Fibroblast of the aortic adventitia (primary cell): ENCODE data around the gene HCFC1R1. TPM values are rescaled to one million over a fixed set of nuclear protein-coding genes. Genes with fewer than 3 reads are reported as not detected.

Source experiments
- DNase-seq: peaks from one replicate; pipeline ENCODE4 v3.0.0-alpha.2; 2010; ENCODE audit warnings: low read depth
- H3K4me3 ChIP-seq: 2 replicates; pipeline ENCODE4 v1.5.1; 2011; ENCODE audit warnings: low read depth, mild to moderate bottlenecking, control low read depth, low read length, moderate library complexity
- total RNA-seq: library from RNA; depleted of rRNA; stranded (reverse); fragments of >200 nt; gene quantifications from 2 replicates; pipeline ENCODE4 v1.2.3, GENCODE V29; 2012; ENCODE audit warnings: low replicate concordance
- TF ChIP-seq, protein P1 (sequence below): IDR thresholded peaks from 2 replicates; pipeline ENCODE4 v1.5.1; 2011; ENCODE audit warnings: mild to moderate bottlenecking, low read length, control low read depth, inconsistent platforms; ENCODE audit not compliant: insufficient read depth

The HCFC1R1 gene
- total RNA-seq, 1 donor: 45.6 TPM

DNA sequence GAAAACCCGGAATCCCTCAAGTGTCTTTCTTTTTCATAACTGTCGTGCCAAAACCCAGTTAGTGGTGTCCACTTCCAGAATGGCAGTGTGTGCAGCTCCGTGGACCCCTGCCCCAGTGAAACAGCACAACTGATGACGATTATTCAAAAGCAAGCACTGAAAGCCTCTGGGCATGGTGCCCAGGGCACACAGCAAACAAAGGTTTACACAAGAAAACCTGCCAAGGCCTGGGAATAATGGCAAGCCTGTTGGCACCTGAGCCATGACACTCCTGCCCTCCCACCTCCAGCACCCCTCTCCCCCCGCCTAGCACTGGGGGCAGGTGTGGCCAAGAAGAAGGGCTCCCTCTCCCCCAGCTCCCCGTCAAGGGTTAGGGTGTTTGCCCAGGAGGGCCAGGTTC lies 46.3 kb downstream of the HCFC1R1 start:
- H3K4me3 ChIP-seq: no peak overlapping the region
- TF ChIP-seq, protein P1, sequence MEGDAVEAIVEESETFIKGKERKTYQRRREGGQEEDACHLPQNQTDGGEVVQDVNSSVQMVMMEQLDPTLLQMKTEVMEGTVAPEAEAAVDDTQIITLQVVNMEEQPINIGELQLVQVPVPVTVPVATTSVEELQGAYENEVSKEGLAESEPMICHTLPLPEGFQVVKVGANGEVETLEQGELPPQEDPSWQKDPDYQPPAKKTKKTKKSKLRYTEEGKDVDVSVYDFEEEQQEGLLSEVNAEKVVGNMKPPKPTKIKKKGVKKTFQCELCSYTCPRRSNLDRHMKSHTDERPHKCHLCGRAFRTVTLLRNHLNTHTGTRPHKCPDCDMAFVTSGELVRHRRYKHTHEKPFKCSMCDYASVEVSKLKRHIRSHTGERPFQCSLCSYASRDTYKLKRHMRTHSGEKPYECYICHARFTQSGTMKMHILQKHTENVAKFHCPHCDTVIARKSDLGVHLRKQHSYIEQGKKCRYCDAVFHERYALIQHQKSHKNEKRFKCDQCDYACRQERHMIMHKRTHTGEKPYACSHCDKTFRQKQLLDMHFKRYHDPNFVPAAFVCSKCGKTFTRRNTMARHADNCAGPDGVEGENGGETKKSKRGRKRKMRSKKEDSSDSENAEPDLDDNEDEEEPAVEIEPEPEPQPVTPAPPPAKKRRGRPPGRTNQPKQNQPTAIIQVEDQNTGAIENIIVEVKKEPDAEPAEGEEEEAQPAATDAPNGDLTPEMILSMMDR: no peak
- DNase-seq: no peak

DNA sequence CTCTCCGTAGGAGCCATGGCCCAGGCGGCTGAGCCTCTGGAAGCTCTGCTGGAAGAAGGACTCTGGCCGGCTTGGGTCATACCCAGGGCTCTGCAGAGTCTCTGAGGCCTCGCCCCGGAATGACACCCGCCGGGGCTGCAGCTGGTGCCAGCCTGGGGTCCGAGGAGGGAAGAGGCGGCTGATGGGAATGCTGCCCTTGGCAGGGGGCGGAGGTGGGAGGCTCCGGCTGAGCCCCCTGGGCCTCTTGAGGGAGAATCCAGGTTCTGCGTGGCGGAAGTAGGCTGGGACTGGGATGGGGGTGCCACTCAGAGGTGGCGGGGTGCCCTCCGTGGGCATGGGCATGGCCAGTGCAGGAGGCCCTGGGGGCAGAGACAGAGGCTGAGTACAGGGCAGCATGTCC lies 47.1 kb downstream of the HCFC1R1 start:
- no peak for DNase-seq
- TF ChIP-seq, protein P1: no peak
- no peak overlapping the region for H3K4me3 ChIP-seq

DNA sequence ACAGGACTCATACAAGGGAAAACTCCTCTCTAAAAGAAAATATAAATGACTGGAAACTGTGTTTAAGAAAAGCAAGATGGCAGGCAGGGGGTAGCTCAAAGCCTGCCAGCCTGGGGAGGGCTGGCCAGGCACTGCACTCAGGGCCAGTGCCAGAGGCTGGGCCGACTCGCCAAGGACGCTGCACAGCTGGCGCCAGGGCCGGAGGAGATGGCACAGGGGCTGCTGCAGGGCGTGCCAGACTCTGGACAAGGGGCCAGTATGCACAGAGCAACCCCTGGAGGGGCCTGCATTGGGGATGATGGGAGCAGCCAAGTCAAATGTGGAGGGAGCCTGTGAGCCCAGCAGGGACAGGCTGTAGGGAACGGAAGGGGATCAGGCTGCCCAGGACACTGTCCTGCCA lies 47.5 kb downstream of the HCFC1R1 start:
- no peak for DNase-seq
- H3K4me3 ChIP-seq: no peak overlapping the region
- TF ChIP-seq, protein P1: no peak

DNA sequence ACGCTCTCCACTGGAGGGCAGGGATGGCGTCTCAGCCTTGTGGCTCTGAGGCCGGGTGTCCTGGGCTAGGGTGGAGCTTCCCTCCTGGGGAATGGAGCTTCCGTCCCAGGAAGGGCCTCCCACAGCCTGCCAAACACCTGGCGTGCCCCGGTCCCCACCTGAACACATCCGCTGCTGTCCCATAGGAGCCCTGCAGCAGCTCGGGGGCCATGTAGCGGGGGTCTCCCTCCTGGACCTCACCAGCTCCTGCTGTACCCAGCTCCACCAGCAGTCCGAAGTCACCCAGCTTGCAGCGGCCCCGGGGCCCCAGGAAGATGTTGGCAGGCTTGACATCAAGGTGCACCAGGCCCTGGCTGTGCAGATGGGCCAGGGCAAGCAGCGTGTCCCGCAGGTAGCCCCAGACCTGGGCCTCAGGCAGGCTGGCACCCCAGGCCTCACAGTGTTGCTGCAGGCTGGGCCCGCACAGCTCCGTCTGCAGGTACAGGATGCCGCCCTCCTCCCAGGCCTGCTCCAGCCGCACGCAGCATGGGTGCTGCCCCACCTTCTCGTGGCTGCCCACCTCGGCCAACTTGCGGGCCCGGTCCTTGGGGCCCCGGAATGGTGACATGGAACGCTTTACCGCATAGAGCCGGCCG lies 48.5 kb downstream of the HCFC1R1 start:
- H3K4me3 ChIP-seq: no peak overlapping the region
- no peak for DNase-seq
- TF ChIP-seq, protein P1: no peak

DNA sequence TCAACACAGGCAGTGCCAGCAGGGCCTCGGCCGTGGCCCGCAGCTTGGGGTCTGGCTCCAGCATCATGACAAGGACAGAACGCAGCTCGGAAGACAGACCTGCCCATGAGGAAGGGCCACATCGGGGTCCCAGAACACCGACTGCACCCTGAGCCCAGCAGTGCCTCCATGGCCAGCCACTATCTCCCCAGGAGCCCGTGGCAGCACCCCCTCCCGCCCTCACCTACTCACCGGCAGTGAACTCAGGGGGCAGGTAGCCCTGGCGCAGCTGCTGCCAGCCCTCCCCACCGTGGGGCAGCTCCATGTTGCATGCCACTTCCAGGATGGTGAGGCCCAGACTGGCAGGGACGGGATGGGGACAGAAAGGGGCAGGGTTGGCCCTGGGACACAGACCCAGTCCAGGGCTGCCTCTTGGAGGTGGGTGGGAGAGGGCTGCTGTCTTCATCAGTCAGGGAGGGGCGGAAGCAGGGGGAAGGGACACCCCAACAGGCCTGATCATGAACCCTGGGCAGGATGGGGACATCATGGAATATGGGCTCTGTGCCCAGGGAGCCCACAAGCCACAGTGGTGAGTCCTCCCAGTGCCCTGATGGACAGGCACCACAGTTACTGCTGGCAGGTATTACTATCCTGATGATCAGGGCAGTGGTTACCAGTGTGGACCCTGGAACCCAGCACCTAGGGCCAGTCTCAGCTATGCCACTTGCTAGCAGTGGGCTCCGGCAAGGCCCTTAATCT lies 49.3 kb downstream of the HCFC1R1 start:
- DNase-seq: no peak
- TF ChIP-seq, protein P1: no peak
- no peak overlapping the region for H3K4me3 ChIP-seq

DNA sequence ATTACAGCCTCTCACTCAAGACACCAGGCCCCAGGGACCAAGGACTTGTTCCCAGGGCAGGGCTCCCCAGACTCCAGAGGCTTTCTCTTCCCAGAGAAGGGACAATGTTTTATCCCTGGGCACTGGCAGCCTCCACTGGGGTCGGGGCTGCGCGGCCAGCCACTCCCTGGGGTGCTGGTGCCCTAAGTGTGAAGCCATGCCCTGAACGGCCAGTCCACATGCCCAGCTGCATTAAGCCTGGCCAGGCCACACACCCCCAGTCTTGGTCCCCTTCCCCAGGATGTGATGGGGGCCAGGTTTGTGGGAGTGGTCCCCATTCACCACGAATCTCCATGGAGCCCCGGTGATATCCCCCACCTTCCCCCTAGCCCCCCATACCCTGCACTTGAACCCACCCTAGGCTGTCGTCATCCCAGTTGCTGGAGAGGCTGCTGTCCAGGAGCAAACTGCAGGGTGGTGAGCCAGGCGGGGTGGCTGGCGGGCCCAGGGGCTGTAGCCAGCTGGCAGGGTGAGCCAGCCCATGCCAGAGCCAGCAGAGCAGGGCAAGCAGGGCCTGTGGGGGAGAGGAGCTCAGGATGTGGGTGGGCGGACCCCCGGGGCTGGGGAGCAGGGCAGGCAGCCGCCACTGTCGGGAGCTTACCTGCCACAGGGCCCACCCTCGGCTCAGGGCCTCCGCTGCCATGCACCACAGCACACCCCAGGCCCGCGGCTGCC lies 50.0 kb downstream of the HCFC1R1 start:
- DNase-seq: no peak
- no peak overlapping the region for H3K4me3 ChIP-seq

More for the DNA sequence above, 50.0 kb downstream of the HCFC1R1 start:
- TF ChIP-seq, protein P1: no peak
